Measurements from ENCODE around the gene LRP8.

Gene LRP8

GRCh38 chr1:53342735-53343470, 15.0 kb upstream of the LRP8 start:
- H2AFZ ChIP-seq (ENCODE audit: low read depth): no peak overlapping the region
- no peak overlapping the region for H3K27ac ChIP-seq
- H3K79me2 ChIP-seq (ENCODE audit: insufficient read depth, low read depth): no peaks in the 10 kb centered on the region
- no peaks in the 10 kb centered on the region for H4K20me1 ChIP-seq (ENCODE audit: insufficient read depth)
- no peak for TF ChIP-seq CTCF (conservative IDR thresholded peaks at IDR 0.05; ENCODE audit: low read depth, low read length)
- no peaks in the 10 kb centered on the region for H3K4me1 ChIP-seq (ENCODE audit: low read depth, poor library complexity, severe bottlenecking)
- no peaks in the 10 kb centered on the region for H3K27me3 ChIP-seq (ENCODE audit: insufficient read depth, low read depth)
- H3K4me3 ChIP-seq (IDR thresholded peaks at IDR 0.05; ENCODE audit: insufficient read depth, low read depth, low read length): no peak overlapping the region
- no peaks in the 10 kb centered on the region for H3K36me3 ChIP-seq (ENCODE audit: insufficient read depth)
- no peak overlapping the region for H3K4me2 ChIP-seq
- no peak overlapping the region for H3K9ac ChIP-seq

GRCh38 chr1:53341961-53342707, 14.3 kb upstream of the LRP8 start:
- no peaks in the 10 kb centered on the region for H3K36me3 ChIP-seq (ENCODE audit: insufficient read depth)
- H3K79me2 ChIP-seq (ENCODE audit: insufficient read depth, low read depth): no peaks in the 10 kb centered on the region
- no peaks in the 10 kb centered on the region for H3K4me1 ChIP-seq (ENCODE audit: low read depth, poor library complexity, severe bottlenecking)
- H3K27ac ChIP-seq: no peak overlapping the region
- H3K4me2 ChIP-seq: no peak overlapping the region
- no peak overlapping the region for H2AFZ ChIP-seq (ENCODE audit: low read depth)
- no peaks in the 10 kb centered on the region for H3K27me3 ChIP-seq (ENCODE audit: insufficient read depth, low read depth)
- TF ChIP-seq CTCF (conservative IDR thresholded peaks at IDR 0.05; ENCODE audit: low read depth, low read length): no peak
- no peak overlapping the region for H3K9ac ChIP-seq
- H4K20me1 ChIP-seq (ENCODE audit: insufficient read depth): no peaks in the 10 kb centered on the region
- no peak overlapping the region for H3K4me3 ChIP-seq (IDR thresholded peaks at IDR 0.05; ENCODE audit: insufficient read depth, low read depth, low read length)

GRCh38 chr1:53341521-53341895, 13.6 kb upstream of the LRP8 start:
- TF ChIP-seq CTCF (conservative IDR thresholded peaks at IDR 0.05; ENCODE audit: low read depth, low read length): no peak
- Histone ChIP-seq H3K4me1 (ENCODE audit: low read depth, poor library complexity, severe bottlenecking) (no peaks in the 10 kb centered on the region), H3K4me3 (IDR thresholded peaks at IDR 0.05; ENCODE audit: insufficient read depth, low read depth, low read length) (no peak overlapping the region), H3K27me3 (ENCODE audit: insufficient read depth, low read depth) (no peaks in the 10 kb centered on the region), H3K4me2 (no peak overlapping the region), H4K20me1 (ENCODE audit: insufficient read depth) (no peaks in the 10 kb centered on the region), H3K9ac (no peak overlapping the region), H3K36me3 (ENCODE audit: insufficient read depth) (no peaks in the 10 kb centered on the region), H3K27ac (no peak overlapping the region), H2AFZ (ENCODE audit: low read depth) (no peak overlapping the region), H3K79me2 (ENCODE audit: insufficient read depth, low read depth) (no peaks in the 10 kb centered on the region)

DNA sequence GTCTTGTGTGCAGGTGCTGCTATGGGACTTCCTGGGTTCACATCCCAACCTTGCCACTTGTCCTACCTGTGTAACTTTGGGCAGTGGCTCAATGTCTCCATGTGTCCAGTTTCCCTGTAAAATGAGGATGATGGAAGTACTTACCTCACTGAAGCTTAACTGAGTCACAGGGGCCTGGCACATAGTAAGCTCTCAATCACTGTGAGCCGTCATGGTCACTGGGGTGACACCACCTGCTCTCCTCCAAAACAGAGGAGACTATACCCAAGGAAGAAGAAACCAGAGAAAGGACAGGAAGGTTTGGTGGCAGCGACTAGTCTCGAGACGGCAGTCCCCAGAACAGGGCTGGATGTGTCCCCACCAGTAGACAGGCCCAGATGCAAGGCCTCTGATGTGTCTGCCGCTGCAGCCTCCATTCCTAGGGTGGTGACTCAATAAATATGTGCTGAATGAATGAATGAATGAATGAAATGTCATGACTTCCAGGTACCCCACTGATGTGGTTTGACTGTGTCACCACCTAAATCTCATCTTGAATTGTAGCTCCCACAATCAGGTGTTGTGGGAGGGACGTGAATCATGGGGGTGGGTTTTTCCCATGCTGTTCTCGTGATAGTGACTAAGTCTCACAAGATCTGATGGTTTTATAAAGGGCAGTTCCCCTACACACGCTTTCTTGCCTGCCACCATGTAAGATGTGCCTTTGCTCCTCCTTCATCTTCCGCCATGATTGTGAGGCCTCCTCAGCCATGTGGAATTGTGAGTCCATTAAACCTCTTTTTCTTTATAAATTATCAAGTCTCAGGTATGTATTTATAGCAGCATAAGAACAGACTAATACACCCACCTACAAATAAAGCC, 13.0 kb upstream of the LRP8 start:
- no peaks in the 10 kb centered on the region for H3K27me3 ChIP-seq (ENCODE audit: insufficient read depth, low read depth)
- no peaks in the 10 kb centered on the region for H4K20me1 ChIP-seq (ENCODE audit: insufficient read depth)
- H3K4me3 ChIP-seq (IDR thresholded peaks at IDR 0.05; ENCODE audit: insufficient read depth, low read depth, low read length): no peak overlapping the region
- H3K9ac ChIP-seq: no peak overlapping the region
- no peaks in the 10 kb centered on the region for H3K36me3 ChIP-seq (ENCODE audit: insufficient read depth)
- no peak overlapping the region for H3K27ac ChIP-seq
- no peak overlapping the region for H3K4me2 ChIP-seq
- no peaks in the 10 kb centered on the region for H3K4me1 ChIP-seq (ENCODE audit: low read depth, poor library complexity, severe bottlenecking)
- TF ChIP-seq CTCF (conservative IDR thresholded peaks at IDR 0.05; ENCODE audit: low read depth, low read length): no peak
- H2AFZ ChIP-seq (ENCODE audit: low read depth): no peak overlapping the region
- no peaks in the 10 kb centered on the region for H3K79me2 ChIP-seq (ENCODE audit: insufficient read depth, low read depth)

Measured in KMS-11 (cell line).